ENCODE results near the gene ZNF777. TPM values are rescaled to one million over a fixed set of nuclear protein-coding genes. Genes with fewer than 3 reads are reported as not detected.
"Not testable (repeated sequence)": the region's sequence is repeated elsewhere in the genome, so short reads cannot be mapped to it uniquely, and the experiment has no call there.

ZNF777 gene
- polyA plus RNA-seq, 1 donor: 8.9 TPM

- no peak for DNase-seq (ENCODE audit: low read depth)
Measured at GRCh38 chr7:149420006-149420405, 40.9 kb downstream of the ZNF777 start.

DNA sequence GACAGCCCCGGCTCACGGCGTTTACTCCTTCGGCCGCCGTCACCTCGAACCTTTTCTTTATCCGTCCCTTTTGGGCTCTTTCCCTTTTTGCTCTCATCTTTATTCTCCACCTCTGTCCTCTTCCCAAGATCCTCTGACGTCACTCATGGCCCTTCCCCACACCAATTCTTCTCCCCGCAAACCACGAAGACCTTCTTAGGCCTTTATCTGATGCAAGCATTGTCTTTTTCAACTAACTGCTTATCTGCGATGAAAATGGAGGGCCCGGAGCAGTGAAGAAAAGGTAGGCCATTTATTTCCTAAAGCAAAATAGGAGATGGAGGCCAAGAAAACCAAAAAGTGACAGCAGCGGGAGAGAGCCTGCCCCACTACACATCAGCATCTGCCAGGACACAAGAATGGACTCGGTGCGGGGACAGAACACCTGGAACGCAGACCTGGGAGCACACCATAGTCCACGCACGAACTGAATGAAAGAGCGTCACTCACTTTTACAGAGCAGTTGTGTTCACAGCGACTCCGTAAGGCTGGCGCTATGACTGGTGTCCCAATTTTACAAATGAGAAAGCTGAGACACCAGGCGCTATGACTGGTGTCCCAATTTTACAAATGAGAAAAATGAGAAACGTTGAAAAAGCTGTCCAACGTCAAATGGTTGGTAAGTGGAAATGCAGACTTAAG is 45.3 kb downstream of the ZNF777 start:
- DNase-seq (ENCODE audit: low read depth): no peak

DNA sequence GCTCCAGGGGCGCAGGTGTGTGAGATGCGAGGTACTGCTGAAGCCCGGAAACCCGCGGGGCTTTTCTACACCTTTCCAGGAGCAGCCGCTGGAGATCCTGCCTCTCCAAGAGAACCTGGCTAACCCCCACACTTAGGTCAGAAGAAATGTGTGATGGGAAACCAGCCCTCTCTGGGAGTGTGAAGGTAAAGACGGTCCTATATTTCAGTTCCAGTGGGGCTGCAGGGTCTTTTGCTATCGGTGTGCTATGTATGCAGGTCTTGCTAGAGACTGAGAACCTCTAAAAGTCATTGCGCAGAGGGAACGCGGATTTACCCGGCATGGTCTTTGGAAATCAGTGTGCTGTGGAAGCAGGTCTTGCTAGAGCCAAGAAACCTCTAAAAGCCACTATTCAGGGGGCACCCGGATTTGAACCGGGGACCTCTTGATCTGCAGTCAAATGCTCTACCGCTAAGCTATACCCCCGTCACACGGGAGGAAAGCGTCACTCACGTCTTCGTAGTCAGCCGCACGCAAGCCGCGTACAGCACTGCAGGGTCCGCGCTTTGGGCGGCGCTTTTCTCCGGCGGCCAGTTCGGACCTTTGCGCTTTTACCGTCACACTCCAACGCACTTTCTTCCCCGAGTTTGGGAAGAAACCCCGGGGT is 46.0 kb downstream of the ZNF777 start:
- DNase-seq (ENCODE audit: low read depth): peak; percentile 20

GRCh38 chr7:149414171-149414570 is 46.7 kb downstream of the ZNF777 start:
- DNase-seq (ENCODE audit: low read depth): no peak

- not testable (repeated sequence) for DNase-seq (ENCODE audit: low read depth)
Measured at GRCh38 chr7:149413083-149413482, 47.8 kb downstream of the ZNF777 start.

DNA sequence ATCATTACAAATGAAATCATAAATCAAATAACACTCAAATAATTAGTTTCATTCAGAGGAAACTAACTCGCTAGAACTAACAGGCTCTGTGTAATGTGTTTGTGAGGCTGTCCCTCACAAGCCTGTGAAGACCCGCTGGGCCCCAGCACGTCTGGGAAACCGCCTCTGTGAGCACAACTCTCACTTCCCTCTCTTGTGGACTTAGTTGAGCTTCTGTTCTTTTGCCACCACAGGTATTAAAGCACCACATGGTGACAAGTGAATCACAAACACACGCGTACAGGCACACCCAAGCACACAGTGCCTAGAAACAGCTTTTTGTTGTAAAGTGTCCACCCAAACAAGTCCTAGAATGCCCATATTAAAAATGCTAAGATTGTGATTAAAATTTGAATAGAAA is 51.0 kb downstream of the ZNF777 start:
- no peak for DNase-seq (ENCODE audit: low read depth)

- no peak for DNase-seq (ENCODE audit: low read depth)
Measured at GRCh38 chr7:149404825-149405224, 56.0 kb downstream of the ZNF777 start.

GRCh38 chr7:149404396-149404795 is 56.5 kb downstream of the ZNF777 start:
- DNase-seq (ENCODE audit: low read depth): no peak

GRCh38 chr7:149398195-149398820 is 62.6 kb downstream of the ZNF777 start:
- no peak for DNase-seq (ENCODE audit: low read depth)

DNA sequence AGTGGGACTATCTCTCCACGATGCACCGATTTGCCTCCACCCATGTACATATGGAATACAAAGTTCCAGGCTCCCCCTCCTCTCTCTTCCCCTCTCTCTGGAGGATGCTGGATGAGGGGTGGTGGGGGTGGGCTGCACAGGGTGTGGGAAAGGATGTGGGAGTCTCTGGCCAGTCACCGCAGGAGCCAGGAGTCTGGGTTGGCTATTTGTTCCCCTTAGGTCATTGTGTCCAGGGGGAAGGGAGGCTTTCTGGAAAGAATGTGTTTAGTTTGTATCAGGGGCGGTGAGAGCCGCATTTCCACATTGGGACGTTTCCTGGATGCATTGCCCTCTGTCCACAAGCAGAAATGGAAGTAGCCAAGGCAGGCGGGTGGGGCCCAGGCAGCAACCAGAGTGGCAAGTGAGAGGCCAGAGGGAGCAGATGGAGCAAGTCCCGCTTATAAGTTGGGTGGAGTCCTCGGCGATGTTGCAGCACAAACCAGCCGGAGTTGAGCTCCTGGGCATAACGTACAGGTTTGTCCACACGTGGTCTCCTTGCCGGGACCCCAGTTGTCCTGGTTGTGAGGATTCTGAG is 63.3 kb downstream of the ZNF777 start:
- DNase-seq (ENCODE audit: low read depth): no peak

DNA sequence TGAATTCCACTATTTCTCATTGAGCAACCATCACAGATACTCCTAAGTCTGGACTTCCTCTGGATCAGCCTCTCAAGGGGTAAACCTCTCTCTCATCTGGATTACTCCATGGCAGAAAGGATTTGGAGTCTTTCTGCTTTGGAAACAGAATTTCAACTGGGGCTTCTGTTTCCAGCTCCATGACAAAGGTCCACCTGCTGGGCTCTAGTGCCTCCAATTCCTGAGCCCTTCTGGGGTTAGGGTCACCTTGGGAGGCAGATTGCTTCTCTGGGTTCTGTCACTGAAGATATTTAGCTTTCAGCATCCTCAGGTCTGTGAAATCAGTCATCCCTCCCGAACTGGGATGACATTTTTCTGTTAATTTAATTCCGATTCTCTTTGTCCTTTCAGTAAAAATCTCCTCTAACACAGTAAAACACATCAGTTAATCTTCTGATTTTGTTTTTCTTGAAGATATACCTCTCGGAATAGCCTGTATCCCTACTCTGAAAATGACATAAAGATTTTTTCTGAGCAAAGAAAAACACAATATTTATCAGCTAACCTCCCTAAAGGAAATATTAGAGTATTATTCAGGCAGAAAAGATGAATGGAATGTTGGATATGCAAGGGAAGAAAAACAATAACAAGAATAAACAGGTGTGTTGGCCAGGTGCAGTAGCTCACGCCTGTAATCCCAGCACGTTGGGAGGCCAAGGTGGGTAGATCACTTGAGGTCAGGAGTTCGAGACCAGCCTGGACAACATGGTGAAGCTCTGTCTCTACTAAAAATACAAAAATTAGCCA is 72.1 kb downstream of the ZNF777 start:
- not testable (repeated sequence) for DNase-seq (ENCODE audit: low read depth)

DNA sequence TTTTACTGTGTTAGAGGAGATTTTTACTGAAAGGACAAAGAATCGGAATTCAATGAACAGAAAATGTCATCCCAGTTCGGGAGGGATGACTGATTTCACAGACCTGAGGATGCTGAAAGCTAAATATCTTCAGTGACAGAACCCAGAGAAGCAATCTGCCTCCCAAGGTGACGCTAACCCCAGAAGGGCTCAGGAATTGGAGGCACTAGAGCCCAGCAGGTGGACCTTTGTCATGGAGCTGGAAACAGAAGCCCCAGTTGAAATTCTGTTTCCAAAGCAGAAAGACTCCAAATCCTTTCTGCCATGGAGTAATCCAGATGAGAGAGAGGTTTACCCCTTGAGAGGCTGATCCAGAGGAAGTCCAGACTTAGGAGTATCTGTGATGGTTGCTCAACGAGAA is 74.3 kb downstream of the ZNF777 start:
- DNase-seq (ENCODE audit: low read depth): not testable (repeated sequence)

DNA sequence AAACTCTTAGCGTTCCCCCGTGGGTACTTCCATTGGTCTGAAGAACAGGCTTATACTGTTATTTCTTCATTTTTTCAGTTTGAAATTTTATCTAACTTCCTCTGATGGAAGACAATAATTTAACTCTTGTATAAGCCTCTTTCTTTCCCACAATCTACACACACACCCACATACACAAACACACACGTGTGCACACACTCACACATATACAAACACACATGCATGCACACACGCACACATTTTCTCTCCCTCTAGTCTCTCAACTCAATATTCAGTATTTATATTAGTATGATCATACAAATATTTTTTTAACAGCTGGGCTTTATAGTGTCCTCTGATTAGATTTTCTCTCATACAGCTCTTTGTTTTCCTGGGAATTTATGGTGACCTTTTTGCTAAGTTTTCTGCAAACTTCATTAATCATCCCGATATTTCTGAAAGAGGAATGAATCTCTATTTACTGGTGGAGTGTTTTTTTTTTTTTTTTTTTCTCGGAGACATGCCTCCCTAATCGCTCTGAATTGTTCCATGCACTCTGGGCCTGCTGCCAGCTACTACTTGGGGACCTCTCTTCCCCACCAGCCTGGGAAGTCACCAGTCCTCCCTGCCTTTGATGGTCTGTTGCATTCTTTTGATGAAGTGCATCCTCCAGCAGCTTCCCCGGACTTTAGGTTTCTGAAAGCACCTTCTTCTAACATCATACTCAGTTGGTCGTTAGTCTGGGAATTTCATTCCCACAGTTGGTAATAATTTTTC is 75.5 kb downstream of the ZNF777 start:
- DNase-seq (ENCODE audit: low read depth): no peak

Other genes starting within 250 kb of the ZNF777 start
- gene ZNF212, start 221.4 kb downstream of the ZNF777 start, polyA plus RNA-seq (ENCODE audit: insufficient read length): 10.1 TPM
- gene ZNF783, start 198.9 kb downstream of the ZNF777 start, polyA plus RNA-seq (ENCODE audit: insufficient read length): 14.0 TPM
- gene ZNF746, start 36.7 kb upstream of the ZNF777 start, polyA plus RNA-seq (ENCODE audit: insufficient read length): 9.7 TPM